AG04450 (cell line): ENCODE results near the gene CGNL1. TPM values are rescaled to one million over a fixed set of nuclear protein-coding genes. Genes with fewer than 3 reads are reported as not detected.

Experiments used
- CTCF ChIA-PET: fragments of 300-600, 350-600 bp; formaldehyde crosslinking; extraction: SDS; loops from one replicate; lab custom pipeline; 2022; ENCODE audit warnings: antibody characterized with exemption, inconsistent platforms; lab: Charles Lee
- POLR2A ChIA-PET: fragments of 350-600 bp; formaldehyde crosslinking; extraction: SDS; loops from one replicate; lab custom pipeline; 2021; ENCODE audit warnings: antibody characterized with exemption, inconsistent platforms; lab: Yijun Ruan, JAX
- DNase-seq: peaks from one replicate; pipeline ENCODE4 v3.0.0-alpha.2; 2011; ENCODE audit warnings: low read depth, low spot score
- H3K27ac ChIP-seq: one replicate; pipeline ENCODE4 v1.5.1; 2012; ENCODE audit warnings: low read depth, low read length, control low read depth
- H3K27me3 ChIP-seq: one replicate; pipeline ENCODE4 v1.6.0; 2012; ENCODE audit warnings: low read length; ENCODE audit not compliant: control insufficient read depth, insufficient read depth
- H3K4me3 ChIP-seq: 2 replicates; pipeline ENCODE4 v1.5.1; 2011; ENCODE audit warnings: mild to moderate bottlenecking, low read depth, low read length, control low read depth
- H3K9me3 ChIP-seq: 2 replicates; pipeline ENCODE4 v1.5.1; 2012; ENCODE audit warnings: low read length; ENCODE audit not compliant: control insufficient read depth, insufficient read depth
- polyA plus RNA-seq: library from polyadenylated mRNA; depleted of rRNA; stranded (reverse); fragments of >200 nt; gene quantifications from 2 replicates; pipeline ENCODE4 v1.2.3, GENCODE V29; 2011
- TF ChIP-seq, protein P1 (sequence below): IDR thresholded peaks from 2 replicates; pipeline ENCODE4 v1.5.1; 2011; ENCODE audit warnings: low read depth, low read length, control low read depth, inconsistent platforms

The CGNL1 gene
- polyA plus RNA-seq, 1 experiment: 0.25 TPM

- no peak overlapping the region for H3K4me3 ChIP-seq
- ChIA-PET CTCF (no interaction called here), POLR2A (no interaction called here)
- H3K9me3 ChIP-seq: no peaks in the 10 kb centered on the region
- TF ChIP-seq, protein P1, sequence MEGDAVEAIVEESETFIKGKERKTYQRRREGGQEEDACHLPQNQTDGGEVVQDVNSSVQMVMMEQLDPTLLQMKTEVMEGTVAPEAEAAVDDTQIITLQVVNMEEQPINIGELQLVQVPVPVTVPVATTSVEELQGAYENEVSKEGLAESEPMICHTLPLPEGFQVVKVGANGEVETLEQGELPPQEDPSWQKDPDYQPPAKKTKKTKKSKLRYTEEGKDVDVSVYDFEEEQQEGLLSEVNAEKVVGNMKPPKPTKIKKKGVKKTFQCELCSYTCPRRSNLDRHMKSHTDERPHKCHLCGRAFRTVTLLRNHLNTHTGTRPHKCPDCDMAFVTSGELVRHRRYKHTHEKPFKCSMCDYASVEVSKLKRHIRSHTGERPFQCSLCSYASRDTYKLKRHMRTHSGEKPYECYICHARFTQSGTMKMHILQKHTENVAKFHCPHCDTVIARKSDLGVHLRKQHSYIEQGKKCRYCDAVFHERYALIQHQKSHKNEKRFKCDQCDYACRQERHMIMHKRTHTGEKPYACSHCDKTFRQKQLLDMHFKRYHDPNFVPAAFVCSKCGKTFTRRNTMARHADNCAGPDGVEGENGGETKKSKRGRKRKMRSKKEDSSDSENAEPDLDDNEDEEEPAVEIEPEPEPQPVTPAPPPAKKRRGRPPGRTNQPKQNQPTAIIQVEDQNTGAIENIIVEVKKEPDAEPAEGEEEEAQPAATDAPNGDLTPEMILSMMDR: no peak
- H3K27me3 ChIP-seq: peaks cover 24% of the 10 kb centered on the region
- H3K27ac ChIP-seq: no peak overlapping the region
- DNase-seq: no peak
These were observed 26.7 kb downstream of the CGNL1 start for GRCh38 chr15:57403017-57403416.

GRCh38 chr15:57403566-57404325 is 27.4 kb downstream of the CGNL1 start:
- CTCF ChIA-PET: interaction anchor here (0.8 kb wide), 1 partner anchor 457 kb away, joined by 3 read pairs; no protein-coding TSS in a partner anchor

DNA sequence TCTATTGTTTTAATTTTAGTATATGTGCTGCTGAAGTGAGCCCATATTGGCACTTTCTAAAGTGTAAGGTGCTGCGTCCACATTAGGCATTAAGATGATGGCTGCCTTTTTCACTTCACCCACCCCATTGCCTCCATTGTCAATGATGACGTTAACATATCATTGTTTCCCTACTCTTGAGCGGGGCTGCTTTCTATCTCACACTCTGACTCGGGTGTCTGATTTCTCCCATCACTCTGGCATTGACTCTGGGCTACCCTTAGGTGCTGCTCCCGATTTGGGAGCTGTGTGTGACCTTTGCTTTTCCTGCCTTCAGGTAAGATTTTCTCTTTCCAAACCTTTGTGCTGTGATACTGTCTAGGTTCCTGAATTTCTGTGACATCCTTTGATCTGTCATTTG is 28.8 kb downstream of the CGNL1 start:
- Histone ChIP-seq H3K9me3 (no peaks in the 10 kb centered on the region; the same call in 1 of the 2 replicates), H3K4me3 (no peak overlapping the region), H3K27me3 (peaks cover 22% of the 10 kb centered on the region), H3K27ac (no peak overlapping the region)
- no peak for DNase-seq
- TF ChIP-seq, protein P1: no peak
- ChIA-PET CTCF (no interaction called here), POLR2A (no interaction called here)

More at GRCh38 chr15:57403566-57404325, 27.4 kb downstream of the CGNL1 start:
- DNase-seq: no peak
- no peaks in the 10 kb centered on the region for H3K9me3 ChIP-seq
- TF ChIP-seq, protein P1: no peak
- POLR2A ChIA-PET: no interaction called here
- H3K4me3 ChIP-seq: no peak overlapping the region
- H3K27ac ChIP-seq: no peak overlapping the region
- H3K27me3 ChIP-seq: peaks cover 19% of the 10 kb centered on the region

- H3K4me3 ChIP-seq: no peak overlapping the region
- CTCF ChIA-PET: no interaction called here
- TF ChIP-seq, protein P1: no peak
- peaks cover 22% of the 10 kb centered on the region for H3K27me3 ChIP-seq
- H3K9me3 ChIP-seq: no peaks in the 10 kb centered on the region; the same call in 1 of the 2 replicates
- POLR2A ChIA-PET: no interaction called here
- no peak for DNase-seq
- H3K27ac ChIP-seq: no peak overlapping the region
These were observed 29.9 kb downstream of the CGNL1 start for GRCh38 chr15:57406062-57406772.

DNA sequence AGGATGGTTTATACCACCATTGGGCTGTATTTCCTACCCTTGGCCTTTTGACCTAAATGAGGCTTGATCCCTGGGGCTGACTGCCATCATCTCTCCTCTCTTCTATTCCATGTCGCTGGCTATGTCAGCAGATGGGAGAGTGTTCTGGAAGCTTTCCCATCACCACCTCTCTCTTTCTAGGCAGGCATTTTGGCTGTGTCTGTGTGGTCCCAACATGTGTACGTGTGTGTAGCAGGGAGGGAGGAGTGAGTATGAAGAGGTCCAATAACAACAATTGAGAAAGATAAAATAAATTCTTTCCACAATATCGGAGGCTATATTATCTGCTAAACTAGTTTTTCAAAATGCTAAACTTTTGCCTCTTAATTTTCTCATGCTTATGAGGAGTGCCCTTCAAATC is 34.1 kb downstream of the CGNL1 start:
- Histone ChIP-seq H3K27ac (no peak overlapping the region), H3K9me3 (no peaks in the 10 kb centered on the region; the same call in 1 of the 2 replicates), H3K4me3 (no peak overlapping the region), H3K27me3 (peaks cover 12% of the 10 kb centered on the region)
- ChIA-PET POLR2A (no interaction called here), CTCF (interaction anchor here (1.0 kb wide), 1 partner anchor 132 kb away, joined by 3 read pairs; no protein-coding TSS in a partner anchor)
- TF ChIP-seq, protein P1: no peak
- no peak for DNase-seq
